ENCODE measurements around the gene LRAT. TPM values are rescaled to one million over a fixed set of nuclear protein-coding genes. Genes with fewer than 3 reads are reported as not detected.
A peak's percentile ranks its signal among the peaks of the same experiment; 100 is the strongest.

Gene LRAT
- total RNA-seq, 1 donor from 2014 or later: under 0.01 TPM

DNA sequence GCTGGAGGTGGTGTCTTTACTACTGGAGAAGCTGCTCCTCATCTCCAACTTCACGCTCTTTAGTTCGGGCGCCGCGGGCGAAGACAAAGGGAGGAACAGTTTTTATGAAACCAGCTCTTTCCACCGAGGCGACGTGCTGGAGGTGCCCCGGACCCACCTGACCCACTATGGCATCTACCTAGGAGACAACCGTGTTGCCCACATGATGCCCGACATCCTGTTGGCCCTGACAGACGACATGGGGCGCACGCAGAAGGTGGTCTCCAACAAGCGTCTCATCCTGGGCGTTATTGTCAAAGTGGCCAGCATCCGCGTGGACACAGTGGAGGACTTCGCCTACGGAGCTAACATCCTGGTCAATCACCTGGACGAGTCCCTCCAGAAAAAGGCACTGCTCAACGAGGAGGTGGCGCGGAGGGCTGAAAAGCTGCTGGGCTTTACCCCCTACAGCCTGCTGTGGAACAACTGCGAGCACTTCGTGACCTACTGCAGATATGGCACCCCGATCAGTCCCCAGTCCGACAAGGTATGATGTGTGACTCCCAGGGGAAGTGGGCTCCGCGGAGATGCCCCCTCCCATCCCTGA is 634 bp downstream of the LRAT start:
- Histone ChIP-seq H3K9ac (ENCODE audit: low read depth in 1 of 3, low read length in 3 of 3) (no peak overlapping the region), H3K4me1 (ENCODE audit: control insufficient read depth in 3 of 3, insufficient read depth in 3 of 3, low read length in 3 of 3) (peaks cover 15 to 24% (median 16%) of the 10 kb centered on the region in 3 donors), H3K4me3 (ENCODE audit: low read length in 3 of 3) (peak overlapping the region; percentile 48 to 63 (median 54)), H3K9me3 (ENCODE audit: control insufficient read depth in 3 of 3, low read length in 3 of 3) (peaks cover 0 to 2% (median 0%) of the 10 kb centered on the region in 3 donors), H3K36me3 (ENCODE audit: control insufficient read depth in 3 of 3, insufficient read depth in 3 of 3, low read length in 3 of 3) (no peaks in the 10 kb centered on the region), H3K27ac (ENCODE audit: low read depth, low read length) (no peak overlapping the region), H3K27me3 (ENCODE audit: control insufficient read depth in 3 of 3, insufficient read depth in 3 of 3, low read length in 3 of 3) (peaks cover 36 to 45% (median 40%) of the 10 kb centered on the region in 3 donors)

DNA sequence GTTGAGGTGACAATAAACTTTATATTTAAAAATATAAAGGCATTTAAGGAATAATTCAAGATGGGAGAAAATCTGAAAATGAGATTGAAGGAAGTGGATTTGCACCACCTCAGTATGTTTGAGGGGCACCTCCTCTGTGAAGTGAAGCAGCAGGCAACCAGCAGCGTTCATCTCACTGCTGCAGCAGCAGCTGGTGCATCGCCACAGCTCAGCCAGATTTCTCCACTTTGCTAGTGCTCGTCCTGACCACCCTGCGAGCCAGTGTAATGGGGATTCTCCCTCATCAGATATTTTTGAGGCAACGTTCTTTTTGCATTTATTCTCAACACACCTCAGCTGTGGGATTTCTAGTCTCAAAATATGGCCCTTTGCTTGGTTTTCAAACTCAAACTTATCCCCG is 13.9 kb downstream of the LRAT start:
- no peaks in the 10 kb centered on the region for H3K9me3 ChIP-seq (ENCODE audit: control insufficient read depth in 3 of 3, low read length in 3 of 3)
- peaks cover 0 to 2% (median 0%) of the 10 kb centered on the region in 3 donors for H3K27me3 ChIP-seq (ENCODE audit: control insufficient read depth in 3 of 3, insufficient read depth in 3 of 3, low read length in 3 of 3)
- H3K36me3 ChIP-seq (ENCODE audit: control insufficient read depth in 3 of 3, insufficient read depth in 3 of 3, low read length in 3 of 3): no peaks in the 10 kb centered on the region
- no peaks in the 10 kb centered on the region for H3K4me1 ChIP-seq (ENCODE audit: control insufficient read depth in 3 of 3, insufficient read depth in 3 of 3, low read length in 3 of 3)
- H3K9ac ChIP-seq (ENCODE audit: low read depth in 1 of 3, low read length in 3 of 3): no peak overlapping the region
- H3K4me3 ChIP-seq (ENCODE audit: low read length in 3 of 3): no peak overlapping the region
- H3K27ac ChIP-seq (ENCODE audit: low read depth, low read length): no peak overlapping the region

DNA sequence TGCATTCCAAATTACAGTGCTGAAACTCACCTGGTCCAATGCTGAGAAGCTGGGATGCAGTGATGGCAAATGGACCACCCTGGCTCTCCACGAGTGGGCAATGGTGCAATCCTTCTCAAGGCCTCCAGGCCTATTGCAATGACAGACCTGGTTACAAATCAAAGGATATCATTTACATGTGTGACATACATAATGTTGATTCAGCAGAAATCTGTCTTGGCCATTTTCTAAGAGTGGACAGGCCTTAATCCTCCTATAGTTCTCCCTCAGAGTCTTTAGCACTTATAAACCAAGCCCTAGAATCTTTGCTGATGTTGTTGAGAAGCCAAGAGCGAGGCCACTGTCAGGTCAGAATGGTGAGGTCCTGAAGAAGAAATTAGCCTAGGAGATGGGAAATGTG is 17.1 kb downstream of the LRAT start:
- Histone ChIP-seq H3K27me3 (ENCODE audit: control insufficient read depth in 3 of 3, insufficient read depth in 3 of 3, low read length in 3 of 3) (peaks cover 0 to 2% (median 0%) of the 10 kb centered on the region in 3 donors), H3K4me1 (ENCODE audit: control insufficient read depth in 3 of 3, insufficient read depth in 3 of 3, low read length in 3 of 3) (no peaks in the 10 kb centered on the region), H3K9me3 (ENCODE audit: control insufficient read depth in 3 of 3, low read length in 3 of 3) (no peaks in the 10 kb centered on the region)

DNA sequence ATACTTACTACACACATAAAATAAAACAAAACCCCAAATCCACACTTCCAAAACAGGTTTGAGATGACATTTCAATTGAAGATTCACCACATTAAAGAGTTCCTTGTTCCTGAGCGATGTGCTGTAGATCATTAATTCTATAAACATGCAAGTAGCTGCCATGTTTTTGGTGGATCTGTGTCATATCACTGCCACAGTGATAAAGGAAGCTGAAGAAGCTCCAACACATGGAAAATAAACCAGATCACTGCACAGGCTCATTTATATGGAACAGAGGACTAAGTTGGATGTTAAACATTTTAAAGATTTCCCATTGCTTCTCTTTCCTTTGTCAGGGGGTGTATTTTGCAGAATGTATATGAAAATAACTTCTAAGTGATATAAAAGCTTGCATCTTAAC is 34.5 kb downstream of the LRAT start:
- Histone ChIP-seq H3K9ac (ENCODE audit: low read depth in 1 of 3, low read length in 3 of 3) (no peak overlapping the region), H3K36me3 (ENCODE audit: control insufficient read depth in 3 of 3, insufficient read depth in 3 of 3, low read length in 3 of 3) (no peaks in the 10 kb centered on the region), H3K4me3 (ENCODE audit: low read length in 3 of 3) (no peak overlapping the region), H3K9me3 (ENCODE audit: control insufficient read depth in 3 of 3, low read length in 3 of 3) (no peaks in the 10 kb centered on the region), H3K27me3 (ENCODE audit: control insufficient read depth in 3 of 3, insufficient read depth in 3 of 3, low read length in 3 of 3) (peaks cover 0 to 17% (median 0%) of the 10 kb centered on the region in 3 donors), H3K4me1 (ENCODE audit: control insufficient read depth in 3 of 3, insufficient read depth in 3 of 3, low read length in 3 of 3) (no peaks in the 10 kb centered on the region), H3K27ac (ENCODE audit: low read depth, low read length) (no peak overlapping the region)

More for the DNA sequence above, 17.1 kb downstream of the LRAT start:
- Histone ChIP-seq H3K9ac (ENCODE audit: low read depth in 1 of 3, low read length in 3 of 3) (no peak overlapping the region), H3K4me3 (ENCODE audit: low read length in 3 of 3) (no peak overlapping the region), H3K36me3 (ENCODE audit: control insufficient read depth in 3 of 3, insufficient read depth in 3 of 3, low read length in 3 of 3) (no peaks in the 10 kb centered on the region), H3K27ac (ENCODE audit: low read depth, low read length) (no peak overlapping the region)

DNA sequence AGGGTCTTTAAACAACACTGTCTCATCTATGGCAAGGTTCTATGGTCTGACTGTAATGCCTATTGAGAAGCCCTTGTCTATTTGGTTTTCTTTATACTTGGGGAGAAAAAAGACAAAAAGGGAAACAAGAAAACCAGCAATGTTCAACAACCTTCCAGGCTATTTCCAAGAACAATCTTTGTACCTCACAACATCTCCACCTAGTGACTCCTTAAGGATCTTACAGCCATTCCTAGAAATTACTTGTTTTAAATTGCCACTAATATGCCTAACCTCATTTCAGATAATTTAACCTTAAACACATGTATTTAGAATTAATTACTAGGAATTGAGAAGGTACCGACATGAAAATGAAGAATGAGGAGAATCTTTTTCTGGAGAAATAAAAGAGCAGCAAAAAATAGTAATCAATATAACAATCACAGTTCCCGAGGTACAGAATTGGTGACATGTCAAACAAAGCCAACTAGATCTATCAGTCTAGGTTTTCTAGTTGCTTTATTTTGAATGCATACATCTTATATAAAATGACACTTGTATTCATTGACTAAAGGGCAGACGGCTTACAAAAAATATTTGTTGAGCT is 35.7 kb downstream of the LRAT start:
- Histone ChIP-seq H3K4me3 (ENCODE audit: low read length in 3 of 3) (no peak overlapping the region), H3K4me1 (ENCODE audit: control insufficient read depth in 3 of 3, insufficient read depth in 3 of 3, low read length in 3 of 3) (no peaks in the 10 kb centered on the region), H3K9me3 (ENCODE audit: control insufficient read depth in 3 of 3, low read length in 3 of 3) (no peaks in the 10 kb centered on the region), H3K9ac (ENCODE audit: low read depth in 1 of 3, low read length in 3 of 3) (no peak overlapping the region), H3K27me3 (ENCODE audit: control insufficient read depth in 3 of 3, insufficient read depth in 3 of 3, low read length in 3 of 3) (peaks cover 0 to 17% (median 0%) of the 10 kb centered on the region in 3 donors), H3K27ac (ENCODE audit: low read depth, low read length) (no peak overlapping the region), H3K36me3 (ENCODE audit: control insufficient read depth in 3 of 3, insufficient read depth in 3 of 3, low read length in 3 of 3) (no peaks in the 10 kb centered on the region)

DNA sequence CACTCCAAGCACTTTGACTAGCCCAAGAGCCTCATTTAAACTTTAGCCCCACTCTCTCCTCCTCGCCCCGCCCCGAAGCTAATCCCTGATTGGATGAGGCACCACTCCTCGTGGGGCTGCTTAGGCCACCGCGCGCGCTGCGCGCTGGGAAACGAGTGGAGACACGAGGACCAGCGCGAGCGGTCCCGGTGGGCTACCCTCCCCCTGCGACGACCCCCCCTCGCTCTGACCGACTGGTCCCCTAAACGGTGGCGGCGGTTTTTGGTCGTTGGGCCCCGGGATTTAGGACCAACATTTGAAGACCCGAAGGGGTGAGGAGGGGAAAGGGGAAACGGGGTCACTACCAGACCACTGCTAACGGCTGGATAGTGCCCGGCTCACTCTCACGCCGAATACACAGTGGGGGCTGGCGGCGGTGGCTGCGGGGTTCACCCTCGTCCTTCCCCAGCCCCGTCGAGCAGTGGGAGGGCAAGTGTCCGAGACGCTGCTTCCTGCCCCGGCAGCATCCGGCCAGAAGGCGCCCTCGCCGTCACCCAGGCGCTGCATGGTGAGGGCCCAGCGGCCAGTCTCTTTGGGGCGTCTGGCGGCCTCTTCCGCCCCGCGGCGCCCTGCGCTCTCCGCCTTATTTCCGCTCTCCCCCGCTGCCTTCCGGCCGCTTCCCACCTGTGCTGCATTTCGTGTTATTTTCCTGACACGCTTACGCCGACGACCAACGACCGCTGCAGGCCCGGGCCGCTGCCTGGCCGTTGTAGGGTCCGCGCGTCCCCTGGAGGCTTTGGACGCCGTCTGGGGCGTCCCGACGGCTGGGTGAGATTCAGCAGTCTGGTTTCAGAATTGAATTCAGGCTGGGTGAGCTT is 37.6 kb downstream of the LRAT start, which contains the start of gene RBM46:
Gene RBM46, plus strand, starts transcription at position 147 of the 857 bp plus-strand sequence. CDS start 15,481 bp downstream, outside the sequence.
- no peak within 1 kb of the TSS for H3K9ac ChIP-seq (ENCODE audit: low read depth in 1 of 3, low read length in 3 of 3)
- no peaks in the 10 kb centered on the region for H3K36me3 ChIP-seq (ENCODE audit: control insufficient read depth in 3 of 3, insufficient read depth in 3 of 3, low read length in 3 of 3)
- peaks cover 0 to 17% (median 0%) of the 10 kb centered on the region in 3 donors for H3K27me3 ChIP-seq (ENCODE audit: control insufficient read depth in 3 of 3, insufficient read depth in 3 of 3, low read length in 3 of 3)
- no peak within 1 kb of the TSS for H3K4me3 ChIP-seq (ENCODE audit: low read length in 3 of 3)
- no peaks in the 10 kb centered on the region for H3K9me3 ChIP-seq (ENCODE audit: control insufficient read depth in 3 of 3, low read length in 3 of 3)
- H3K27ac ChIP-seq (ENCODE audit: low read depth, low read length): no peak within 1 kb of the TSS
- no peaks in the 10 kb centered on the region for H3K4me1 ChIP-seq (ENCODE audit: control insufficient read depth in 3 of 3, insufficient read depth in 3 of 3, low read length in 3 of 3)

DNA sequence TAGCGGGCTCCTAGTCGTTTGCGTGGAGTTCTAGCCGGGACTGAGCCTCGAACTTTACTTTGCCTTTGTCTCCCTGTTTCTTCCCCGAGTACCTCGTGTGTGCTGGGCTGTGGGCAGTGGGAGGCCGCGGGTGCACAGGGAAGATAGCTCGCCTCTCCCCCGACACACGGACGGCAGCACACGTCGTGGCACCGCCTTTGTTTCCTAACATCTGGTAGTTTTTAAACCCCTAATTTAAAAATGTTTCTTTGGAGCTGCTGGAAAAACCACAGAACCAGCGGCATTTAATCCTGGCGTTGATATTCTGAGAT is 38.1 kb downstream of the LRAT start:
- Histone ChIP-seq H3K4me3 (ENCODE audit: low read length in 3 of 3) (no peak overlapping the region), H3K27ac (ENCODE audit: low read depth, low read length) (no peak overlapping the region), H3K9me3 (ENCODE audit: control insufficient read depth in 3 of 3, low read length in 3 of 3) (no peaks in the 10 kb centered on the region), H3K27me3 (ENCODE audit: control insufficient read depth in 3 of 3, insufficient read depth in 3 of 3, low read length in 3 of 3) (peaks cover 0 to 17% (median 0%) of the 10 kb centered on the region in 3 donors), H3K36me3 (ENCODE audit: control insufficient read depth in 3 of 3, insufficient read depth in 3 of 3, low read length in 3 of 3) (no peaks in the 10 kb centered on the region), H3K4me1 (ENCODE audit: control insufficient read depth in 3 of 3, insufficient read depth in 3 of 3, low read length in 3 of 3) (no peaks in the 10 kb centered on the region), H3K9ac (ENCODE audit: low read depth in 1 of 3, low read length in 3 of 3) (no peak overlapping the region)

Small RNA genes within 50 kb of the gene (small RNA-seq; reads per million reads assigned to genes)
- gene NDUFB2P1: not detected
- not detected for gene RNU2-44P
- gene RNU2-66P: not detected

Other genes starting within 250 kb of the LRAT start
- gene PLRG1, start 193.6 kb upstream of the LRAT start, total RNA-seq: 39.7 TPM
- gene FGB, start 181.0 kb upstream of the LRAT start, total RNA-seq: 3.7 TPM
- 3.7 TPM for gene FGA, start 153.3 kb upstream of the LRAT start, total RNA-seq
- 4.7 TPM for gene FGG, start 131.3 kb upstream of the LRAT start, total RNA-seq
- not detected for gene RBM46, start 37.3 kb downstream of the LRAT start, total RNA-seq

Data from skeletal muscle tissue (tissue), 5 donors.